H1 (cell line): ENCODE results near the gene MAJIN. TPM values are rescaled to one million over a fixed set of nuclear protein-coding genes. Genes with fewer than 3 reads are reported as not detected.

ENCODE experiments used
- CTCF ChIA-PET: fragments of 300-600 bp; sonication (Branson Sonifier 250); formaldehyde crosslinking; loops from one replicate; lab custom pipeline; 2021; ENCODE audit not compliant: partially characterized antibody; lab: Charles Lee
- POLR2A ChIA-PET: fragments of 300-600 bp; sonication (Branson Sonifier 250); formaldehyde crosslinking; loops from one replicate; lab custom pipeline; 2021; ENCODE audit warnings: inconsistent platforms; ENCODE audit not compliant: partially characterized antibody; lab: Charles Lee
- DNase-seq, 2 experiments: peaks; one replicate each; pipeline versions ENCODE4 v3.0.0 to v3.0.0-alpha.2; 2010 to 2022; ENCODE audit warnings: low spot score in 2 of 2, low read depth in 1 of 2, mixed read lengths in 1 of 2
- FAIRE-seq: peaks from 2 replicates; lab custom pipeline; 2011; peaks lifted over from hg19 to GRCh38; lab: Jason Lieb, UNC
- H2AFZ ChIP-seq: 2 replicates; pipeline ENCODE4 v1.8.1; 2012; ENCODE audit warnings: low read length, inconsistent platforms
- H2AK5ac ChIP-seq: 2 replicates; pipeline ENCODE4 v1.6.1; 2013; ENCODE audit warnings: low read depth, low read length
- H2BK120ac ChIP-seq: replicated peaks from 2 replicates; pipeline ENCODE3; 2013; ENCODE audit warnings: low read depth, low read length, inconsistent platforms
- H2BK12ac ChIP-seq: 2 replicates; pipeline ENCODE4 v1.6.1; 2013; ENCODE audit warnings: low read depth, low read length
- H2BK15ac ChIP-seq: 2 replicates; pipeline ENCODE4 v1.6.1; 2013; ENCODE audit warnings: low read length
- H2BK20ac ChIP-seq: 2 replicates; pipeline ENCODE4 v1.6.1; 2013; ENCODE audit warnings: low read length
- H2BK5ac ChIP-seq: 2 replicates; pipeline ENCODE4 v1.6.1; 2013; ENCODE audit warnings: low read depth, low read length
- H3K14ac ChIP-seq: 2 replicates; pipeline ENCODE4 v1.6.1; 2013; ENCODE audit warnings: inconsistent platforms; ENCODE audit not compliant: insufficient read length
- H3K18ac ChIP-seq: 2 replicates; pipeline ENCODE4 v1.6.1; 2013; ENCODE audit warnings: low read length; ENCODE audit errors: extremely low read depth
- H3K23ac ChIP-seq: 2 replicates; pipeline ENCODE4 v1.6.1; 2013; ENCODE audit warnings: inconsistent platforms; ENCODE audit not compliant: insufficient read length
- H3K23me2 ChIP-seq: 2 replicates; pipeline ENCODE4 v1.6.1; 2013; ENCODE audit warnings: low read depth, low read length
- H3K27ac ChIP-seq: 2 replicates; pipeline ENCODE4 v1.6.1; 2011; ENCODE audit warnings: low read depth, low read length, inconsistent platforms
- H3K27me3 ChIP-seq, 4 experiments: replicated peaks in 1 of 4; 1 replicate in 1 of 4; 2 replicates in 3 of 4; pipeline versions ENCODE4 v1.6.1 to v1.8.1; 2011 to 2013; ENCODE audit warnings: low read length in 3 of 4, mild to moderate bottlenecking in 3 of 4, inconsistent platforms in 2 of 4, mixed read lengths in 2 of 4, moderate library complexity in 1 of 4; ENCODE audit not compliant: control insufficient read depth in 3 of 4, insufficient read depth in 3 of 4; ENCODE audit errors: extremely low read depth in 1 of 4
- H3K36me3 ChIP-seq, 4 experiments: 2 replicates each; pipeline versions ENCODE4 v1.6.1 to v1.8.1; 2011 to 2013; ENCODE audit warnings: mild to moderate bottlenecking in 4 of 4, low read length in 3 of 4, moderate library complexity in 2 of 4, control low read depth in 1 of 4, inconsistent platforms in 1 of 4; ENCODE audit not compliant: insufficient read depth in 4 of 4, control insufficient read depth in 2 of 4
- H3K4ac ChIP-seq: replicated peaks from 2 replicates; pipeline ENCODE3; 2013; ENCODE audit warnings: low read length, low read depth, mixed read lengths, inconsistent platforms; ENCODE audit not compliant: insufficient read length
- H3K4me1 ChIP-seq, 4 experiments: replicated peaks in 1 of 4; 1 replicate in 1 of 4; 2 replicates in 3 of 4; pipeline versions ENCODE4 v1.6.1 to v1.8.1; 2011 to 2013; ENCODE audit warnings: low read length in 3 of 4, inconsistent platforms in 2 of 4, mixed read lengths in 1 of 4; ENCODE audit not compliant: insufficient read depth in 4 of 4, control insufficient read depth in 3 of 4
- H3K4me2 ChIP-seq, 2 experiments: 2 replicates each; pipeline versions ENCODE4 v1.6.1 to v1.8.1; 2011 to 2013; ENCODE audit warnings: low read depth in 2 of 2, low read length in 2 of 2, control low read depth in 1 of 2, inconsistent platforms in 1 of 2, mild to moderate bottlenecking in 1 of 2; ENCODE audit not compliant: insufficient read depth in 1 of 2
- H3K4me3 ChIP-seq, 4 experiments: fragments of 200-600, 300-600 bp in 1 of 4; sonication (generic), shearing (Covaris generic), sonication (Bioruptor Twin) in 1 of 4; 2 replicates each; pipeline versions ENCODE4 v1.5.1 to v1.8.1; 2011 to 2016; ENCODE audit warnings: low read length in 4 of 4, low read depth in 3 of 4, control low read depth in 2 of 4, inconsistent platforms in 2 of 4, mild to moderate bottlenecking in 2 of 4, mixed read lengths in 1 of 4, moderate library complexity in 1 of 4; ENCODE audit not compliant: insufficient read depth in 2 of 4; ENCODE audit errors: extremely low read depth in 1 of 4
- H3K56ac ChIP-seq: replicated peaks from 2 replicates; pipeline ENCODE3; 2013; ENCODE audit warnings: low read depth, mild to moderate bottlenecking, mixed read lengths, low read length, inconsistent platforms; ENCODE audit not compliant: insufficient read length
- H3K79me1 ChIP-seq: 2 replicates; pipeline ENCODE4 v1.6.1; 2013; ENCODE audit warnings: low read depth, low read length, control low read depth
- H3K79me2 ChIP-seq, 2 experiments: 2 replicates each; pipeline versions ENCODE4 v1.6.1 to v1.8.1; 2012 to 2013; ENCODE audit warnings: low read length in 2 of 2, mild to moderate bottlenecking in 2 of 2, inconsistent platforms in 1 of 2; ENCODE audit not compliant: insufficient read depth in 2 of 2, control insufficient read depth in 1 of 2
- H3K9ac ChIP-seq, 4 experiments: replicated peaks in 1 of 4; 1 replicate in 1 of 4; 2 replicates in 3 of 4; pipeline versions ENCODE4 v1.6.1 to v1.8.1; 2011 to 2013; ENCODE audit warnings: low read depth in 3 of 4, low read length in 3 of 4, control low read depth in 2 of 4, mild to moderate bottlenecking in 2 of 4, moderate library complexity in 2 of 4, inconsistent platforms in 1 of 4; ENCODE audit errors: extremely low read depth in 1 of 4
- H3K9me3 ChIP-seq, 2 experiments: 2 replicates each; pipeline versions ENCODE4 v1.6.1 to v1.8.1; 2012 to 2013; ENCODE audit warnings: mild to moderate bottlenecking in 2 of 2, moderate library complexity in 2 of 2, control low read depth in 1 of 2, inconsistent platforms in 1 of 2, low read depth in 1 of 2, low read length in 1 of 2, mixed read lengths in 1 of 2; ENCODE audit not compliant: insufficient read depth in 2 of 2
- H4K20me1 ChIP-seq, 2 experiments: replicated peaks in 1 of 2; 2 replicates each; pipeline versions ENCODE3 to v1.8.1; 2011 to 2013; ENCODE audit warnings: inconsistent platforms in 2 of 2, low read length in 2 of 2, mild to moderate bottlenecking in 1 of 2; ENCODE audit not compliant: insufficient read depth in 2 of 2, control insufficient read depth in 1 of 2
- H4K5ac ChIP-seq: 2 replicates; pipeline ENCODE4 v1.6.1; 2013; ENCODE audit warnings: low read length, low read depth, mixed read lengths, inconsistent platforms; ENCODE audit not compliant: insufficient read length
- H4K8ac ChIP-seq: 2 replicates; pipeline ENCODE4 v1.8.0; 2013; ENCODE audit warnings: mild to moderate bottlenecking, moderate library complexity, low read length, inconsistent platforms; ENCODE audit not compliant: insufficient read depth; ENCODE audit errors: extremely low read depth
- H4K91ac ChIP-seq: replicated peaks from 2 replicates; pipeline ENCODE3; 2013; ENCODE audit warnings: low read length, mixed read lengths, inconsistent platforms; ENCODE audit not compliant: insufficient read length
- ASH2L ChIP-seq: fragments of 200-600, 300-600 bp; sonication (generic); IDR thresholded peaks from one replicate; pipeline ENCODE4 v1.7.1; 2017; ENCODE audit warnings: low read length
- ATF2 ChIP-seq: IDR thresholded peaks from 2 replicates; pipeline ENCODE4 v1.6.1; 2012; ENCODE audit warnings: low read length, inconsistent platforms
- CBX5 ChIP-seq: fragments of 300-800, 300-1000 bp; sonication (generic); IDR thresholded peaks from 2 replicates; pipeline ENCODE4 v1.7.1; 2016; ENCODE audit warnings: antibody characterized with exemption, low read length, low read depth
- CHD2 ChIP-seq: IDR thresholded peaks from 2 replicates; pipeline ENCODE4 v1.6.1; 2012; ENCODE audit warnings: low read length, improper control_type of control experiment
- MAX ChIP-seq: IDR thresholded peaks from 2 replicates; pipeline ENCODE4 v1.6.1; 2012; ENCODE audit warnings: inconsistent platforms
- POLR2A ChIP-seq, 2 experiments: IDR thresholded peaks; 1 replicate in 1 of 2; 2 replicates in 1 of 2; pipeline ENCODE4 v1.6.1; 2011; ENCODE audit warnings: low read depth in 2 of 2, low read length in 2 of 2, mild to moderate bottlenecking in 2 of 2; ENCODE audit errors: control extremely low read depth in 1 of 2
- RBBP5 ChIP-seq: IDR thresholded peaks from 2 replicates; pipeline ENCODE4 v1.7.1; 2012; ENCODE audit warnings: low read depth, mild to moderate bottlenecking, inconsistent platforms, low read length, moderate library complexity, borderline replicate concordance
- SP4 ChIP-seq: IDR thresholded peaks from 2 replicates; pipeline ENCODE4 v1.6.1; 2012; ENCODE audit warnings: low read length, inconsistent platforms
- SUZ12 ChIP-seq: fragments of 200-600 bp; sonication (generic); IDR thresholded peaks from 2 replicates; pipeline ENCODE4 v1.6.1; 2012; ENCODE audit warnings: mild to moderate bottlenecking, inconsistent platforms, low read length, moderate library complexity, mixed read lengths
- WGBS, 2 experiments: shearing (Covaris generic) in 1 of 2; methylation state at CpG; one replicate each; pipeline versions ENCODE4 v1.1.6 to v1.1.7; 2013 to 2015; ENCODE audit warnings: low lambda C conversion rate in 2 of 2, mixed read lengths in 2 of 2, inconsistent platforms in 1 of 2, low coverage in 1 of 2, missing lambda C conversion rate in 1 of 2; ENCODE audit not compliant: insufficient replicate concordance in 2 of 2, insufficient coverage in 1 of 2, insufficient read length in 1 of 2; ENCODE audit errors: extremely low coverage in 1 of 2, missing lambda C conversion rate in 1 of 2; 5-methylcytosine and 5-hydroxymethylcytosine counted together
- polyA plus RNA-seq, 7 experiments: library from polyadenylated mRNA; depleted of rRNA in 3 of 7; stranded (reverse) in 5 of 7; unstranded in 2 of 7; fragments of >200 nt in 5 of 7; fragments of 200-250 nt in 2 of 7; gene quantifications; 1 replicate in 5 of 7; 2 replicates in 1 of 7; 4 replicates in 1 of 7; pipeline versions ENCODE4 v1.2.1 to v1.2.3, GENCODE V29; 2011 to 2013; ENCODE audit warnings: missing spikeins in 2 of 7, mixed read lengths in 2 of 7
- total RNA-seq: library from RNA; stranded (reverse); fragmentation: NEBNext Ultra II Directional; extraction: Animal tissue kit (Norgen Biotek cat#: 25700); gene quantifications from 2 replicates; pipeline ENCODE4 v1.2.1, GENCODE V29; 2021

MAJIN gene
- total and polyA plus RNA-seq, 2 of the 8 experiments (the other 6 are each of a cell fraction or from before 2014, with no cell fraction given): not detected

GRCh38 chr11:64916775-64917662, 54.9 kb downstream of the MAJIN start, which contains the start of gene ATG2A:
TSS of gene ATG2A (minus strand) at chr11:64917209. CDS start at chr11:64917135, 74 bp downstream.
- Histone ChIP-seq H2BK20ac (no peak within 1 kb of the TSS), H3K4me3 (peak within 1 kb of the TSS; percentile 74 to 97 (median 93)), H4K8ac (peak within 1 kb of the TSS; percentile 88; the same call in 1 of the 2 replicates), H2BK5ac (peak within 1 kb of the TSS; percentile 41), H2BK12ac (peak within 1 kb of the TSS; percentile 5; the same call in 1 of the 2 replicates), H3K4me1 (peaks cover 0 to 11% (median 4%) of the 10 kb centered on the region in 4 experiments; a peak in 5 of 7 replicates), H4K5ac (peak within 1 kb of the TSS; percentile 65), H3K79me1 (0 out of 2 replicates have a peak, but pooled peaks cover 3% of the 10 kb centered on the region), H2AFZ (peak within 1 kb of the TSS; percentile 38; the same call in 1 of the 2 replicates), H3K23ac (no peak within 1 kb of the TSS), H3K56ac (no peak within 1 kb of the TSS), H3K4me2 (peak within 1 kb of the TSS; percentile 88 to 98), H3K27me3 (no peaks in the 10 kb centered on the region), H4K20me1 (peaks cover 0 to 2% of the 10 kb centered on the region in 2 experiments), H3K18ac (0 out of 2 replicates have a peak within 1 kb of the TSS, but pooled peaks have one; percentile 81), H3K4ac (peak within 1 kb of the TSS; percentile 57), H2BK120ac (peak within 1 kb of the TSS; percentile 37), H3K14ac (no peak within 1 kb of the TSS), H3K9me3 (no peaks in the 10 kb centered on the region), H3K23me2 (peaks cover 13% of the 10 kb centered on the region), H3K79me2 (no peaks in the 10 kb centered on the region), H2AK5ac (peak within 1 kb of the TSS; percentile 49; the same call in 1 of the 2 replicates), H3K9ac (peak within 1 kb of the TSS; percentile 82 to 98 (median 89)), H2BK15ac (no peak within 1 kb of the TSS), H4K91ac (no peak within 1 kb of the TSS), H3K36me3 (peaks cover 0 to 3% (median 0%) of the 10 kb centered on the region in 4 experiments; a peak in 3 of 8 replicates), H3K27ac (peak within 1 kb of the TSS; percentile 45)
- ChIA-PET POLR2A (interaction anchor here (1.0 to 1.5 kb wide), 6 partner anchors 7 to 55 kb away, joined by 3 to 6 read pairs (median 3); partner anchors contain the start of genes MAJIN and PPP2R5B), CTCF (interaction anchor here (1.1 to 6.1 kb wide), 8 partner anchors 11 to 97 kb away, joined by 5 to 37 read pairs (median 8); partner anchors contain the start of genes ARL2, BATF2 and GPHA2)
- FAIRE-seq: peak; percentile 99
- DNase-seq: peak; percentile 97 to 98
- 1% methylated on average over 52 of the region's 57 CpGs; no CpG with 5 or more reads in 1 of the 2 experiments for WGBS, 2 experiments
- TF ChIP-seq MAX (peak; percentile 45; the same call in 1 of the 2 replicates), ATF2 (no peak), POLR2A (IDR thresholded peaks at IDR 0.05; ENCODE audit: control extremely low read depth in 1 of 2, low read depth in 2 of 2, low read length in 2 of 2) (0 out of 3 replicates have a peak, but pooled peaks of 1 of the 2 experiments have one; percentile 36), CBX5 (no peak), SP4 (peak; percentile 92), ASH2L (peak; percentile 39), CHD2 (peak; percentile 44; the same call in 1 of the 2 replicates), SUZ12 (no peak), RBBP5 (no peak)
